Transverse colon (tissue), 4 donors: ENCODE measurements around the gene RBM47. TPM values are rescaled to one million over a fixed set of nuclear protein-coding genes. Genes with fewer than 3 reads are reported as not detected.

Experiments
- DNase-seq: peaks from one replicate; pipeline ENCODE4 v3.0.0-alpha.2; 2019
- H3K27ac ChIP-seq, 4 donors: fragments of 200-600 bp; sonication (generic); 2 replicates each; pipeline ENCODE4 v1.5.1; 2016 to 2018; ENCODE audit warnings: inconsistent platforms in 4 of 4
- H3K27me3 ChIP-seq: fragments of 200-600 bp; sonication (generic); 2 replicates; pipeline ENCODE4 v1.5.1; 2017; ENCODE audit warnings: inconsistent platforms
- H3K36me3 ChIP-seq, 4 donors: fragments of 200-600 bp; sonication (generic); 2 replicates each; pipeline ENCODE4 v1.5.1; 2017 to 2019; ENCODE audit warnings: inconsistent platforms in 4 of 4
- H3K4me1 ChIP-seq, 4 donors: fragments of 200-600 bp; sonication (generic); 2 replicates each; pipeline ENCODE4 v1.5.1; 2017 to 2020; ENCODE audit warnings: inconsistent platforms in 4 of 4
- H3K4me3 ChIP-seq, 4 donors: fragments of 200-600 bp; sonication (generic); 1 replicate in 1 of 4; 2 replicates in 3 of 4; pipeline versions ENCODE4 v1.5.1 to v1.6.1; 2017 to 2019; ENCODE audit warnings: inconsistent platforms in 4 of 4
- H3K9me3 ChIP-seq, 2 donors: fragments of 200-600 bp; sonication (generic); 2 replicates each; pipeline ENCODE4 v1.5.1; 2017 to 2019; ENCODE audit warnings: inconsistent platforms in 2 of 2
- EP300 ChIP-seq: sonication (generic); formaldehyde crosslinking; IDR thresholded peaks from one replicate; pipeline ENCODE4 v1.6.1; 2017; ENCODE audit warnings: antibody characterized with exemption, low read depth
- POLR2A ChIP-seq: fragments of 450-650 bp; IDR thresholded peaks from one replicate; pipeline ENCODE4 v1.6.1; 2016; ENCODE audit warnings: antibody characterized with exemption, mild to moderate bottlenecking, moderate library complexity
- POLR2AphosphoS5 ChIP-seq, 3 donors: sonication (generic); formaldehyde crosslinking; IDR thresholded peaks; one replicate each; pipeline ENCODE4 v1.6.1; 2016; ENCODE audit warnings: antibody characterized with exemption in 3 of 3
- WGBS, 2 donors: methylation state at CpG; one replicate each; pipeline ENCODE4 v1.1.5; 2018; ENCODE audit warnings: low coverage in 1 of 2; 5-methylcytosine and 5-hydroxymethylcytosine counted together
- in situ Hi-C, 4 donors: fragments of 200-750 bp; cut with MboI; loops; one replicate each; pipeline versions ENCODE4 v1.15.0 to v1.15.1; 2017; ENCODE audit warnings: low sequenced_read_pairs in 3 of 4, low pct_ligation_motif_present in 1 of 4, low pct_unique_long_range_greater_than_20kb in 1 of 4
- intact Hi-C: fragments of 100-400 bp; cut with DNase I; formaldehyde crosslinking; loops from one replicate; pipeline ENCODE4 v1.15.1; 2023; ENCODE audit warnings: low total_unique reads
- small RNA-seq, 4 donors: library from RNA; depleted of rRNA; stranded (forward); fragments of <200 nt; gene quantifications; one replicate each; pipeline ENCODE3, GENCODE V24; 2016
- total RNA-seq, 4 donors: library from RNA; depleted of rRNA; stranded (reverse); fragments of >200 nt; gene quantifications; one replicate each; pipeline ENCODE4 v1.1.0, GENCODE V29; 2016
- TF ChIP-seq, protein P1 (sequence below), 5 experiments: fragments of 200-600 bp in 3 of 5; fragments of 450-650 bp in 2 of 5; sonication (generic) in 3 of 5; IDR thresholded peaks; 1 replicate in 2 of 5; 2 replicates in 3 of 5; pipeline ENCODE4 v1.5.1; 2016 to 2017; ENCODE audit warnings: antibody characterized with exemption in 5 of 5, inconsistent platforms in 3 of 5, mild to moderate bottlenecking in 2 of 5, moderate library complexity in 1 of 5

The RBM47 gene
- total RNA-seq, 4 donors from 2014 or later = 273 to 667 (median 572) TPM

GRCh38 chr4:40375620-40376019 lies 254.0 kb downstream of the RBM47 start:
- in situ Hi-C loops (no loop called here), intact Hi-C loops (no loop called here)
- DNase-seq = no peak
- peaks cover 0 to 24% (median 12%) of the 10 kb centered on the region in 4 donors for H3K4me1 ChIP-seq
- no peak overlapping the region for H3K4me3 ChIP-seq
- TF ChIP-seq POLR2A = no peak
- TF ChIP-seq EP300 = no peak
- 96 to 100% methylated on average over 2 of the region's 2 CpGs for WGBS, 2 donors
- H3K36me3 ChIP-seq = no peaks in the 10 kb centered on the region
- H3K9me3 ChIP-seq = no peaks in the 10 kb centered on the region
- H3K27me3 ChIP-seq = no peaks in the 10 kb centered on the region
- H3K27ac ChIP-seq = no peak overlapping the region

- whole genome bisulfite sequencing, 2 donors = 93 to 94% methylated on average over 9 to 10 of the region's 10 CpGs
- H3K4me1 ChIP-seq = peaks cover 0 to 25% (median 12%) of the 10 kb centered on the region in 4 donors
- no peaks in the 10 kb centered on the region for H3K9me3 ChIP-seq
- TF ChIP-seq POLR2A = no peak
- TF ChIP-seq, protein P1, sequence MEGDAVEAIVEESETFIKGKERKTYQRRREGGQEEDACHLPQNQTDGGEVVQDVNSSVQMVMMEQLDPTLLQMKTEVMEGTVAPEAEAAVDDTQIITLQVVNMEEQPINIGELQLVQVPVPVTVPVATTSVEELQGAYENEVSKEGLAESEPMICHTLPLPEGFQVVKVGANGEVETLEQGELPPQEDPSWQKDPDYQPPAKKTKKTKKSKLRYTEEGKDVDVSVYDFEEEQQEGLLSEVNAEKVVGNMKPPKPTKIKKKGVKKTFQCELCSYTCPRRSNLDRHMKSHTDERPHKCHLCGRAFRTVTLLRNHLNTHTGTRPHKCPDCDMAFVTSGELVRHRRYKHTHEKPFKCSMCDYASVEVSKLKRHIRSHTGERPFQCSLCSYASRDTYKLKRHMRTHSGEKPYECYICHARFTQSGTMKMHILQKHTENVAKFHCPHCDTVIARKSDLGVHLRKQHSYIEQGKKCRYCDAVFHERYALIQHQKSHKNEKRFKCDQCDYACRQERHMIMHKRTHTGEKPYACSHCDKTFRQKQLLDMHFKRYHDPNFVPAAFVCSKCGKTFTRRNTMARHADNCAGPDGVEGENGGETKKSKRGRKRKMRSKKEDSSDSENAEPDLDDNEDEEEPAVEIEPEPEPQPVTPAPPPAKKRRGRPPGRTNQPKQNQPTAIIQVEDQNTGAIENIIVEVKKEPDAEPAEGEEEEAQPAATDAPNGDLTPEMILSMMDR (IDR thresholded peaks at IDR 0.05) = no peak
- no peak for TF ChIP-seq EP300
- no peak for TF ChIP-seq POLR2AphosphoS5 (IDR thresholded peaks at IDR 0.05)
- intact Hi-C loops (no loop called here), in situ Hi-C loops (no loop called here)
- no peaks in the 10 kb centered on the region for H3K36me3 ChIP-seq
- no peaks in the 10 kb centered on the region for H3K27me3 ChIP-seq
- no peak for DNase-seq
- no peak overlapping the region for H3K4me3 ChIP-seq
- H3K27ac ChIP-seq = no peak overlapping the region
These were observed 254.6 kb downstream of the RBM47 start for GRCh38 chr4:40375095-40375494.

DNA sequence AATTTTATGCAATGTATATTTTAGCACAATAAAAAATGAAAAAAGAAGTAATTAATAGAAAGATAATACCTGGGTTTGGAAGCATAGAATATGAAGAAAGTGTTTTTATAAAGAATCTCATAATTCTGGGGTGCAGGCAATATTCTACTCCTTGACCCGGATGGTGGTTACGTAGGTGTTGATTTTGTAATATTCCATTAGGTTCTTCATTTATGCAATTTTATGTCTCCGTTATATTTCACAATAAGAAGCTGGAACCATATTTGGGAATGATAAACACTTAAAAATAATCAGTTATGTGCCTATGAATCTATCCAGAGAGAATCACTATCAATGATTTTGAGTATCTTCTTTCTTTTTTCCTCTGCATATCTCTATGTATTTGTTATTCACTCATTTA lies 256.0 kb downstream of the RBM47 start:
- Histone ChIP-seq H3K4me1 (peaks cover 0 to 35% (median 20%) of the 10 kb centered on the region in 4 donors), H3K36me3 (no peaks in the 10 kb centered on the region), H3K9me3 (no peaks in the 10 kb centered on the region), H3K4me3 (no peak overlapping the region), H3K27me3 (no peaks in the 10 kb centered on the region), H3K27ac (no peak overlapping the region)
- TF ChIP-seq POLR2A = no peak
- no peak for TF ChIP-seq EP300
- TF ChIP-seq, protein P1 (IDR thresholded peaks at IDR 0.05) = no peak
- DNase-seq = no peak
- in situ Hi-C loops (no loop called here), intact Hi-C loops (no loop called here)
- 93 to 94% methylated on average over 3 of the region's 3 CpGs for WGBS, 2 donors

Small RNA genes lying within 50 kb of the gene (small RNA-seq; reads per million reads assigned to genes)
- gene AC098869.1 (0 reads per million in 4 donors), gene MIR4802 (0 to 0.83 (median 0.32) reads per million in 4 donors), gene RNU7-74P (0 reads per million in 4 donors)

Other genes starting within 250 kb of the RBM47 start
- gene NSUN7, start 120.1 kb upstream of the RBM47 start, total RNA-seq = 10 to 100 TPM in 3 of 4 donors, 1 to 10 TPM in 1; 8.1 to 37.0 (median 17.3) TPM